CD8-positive, alpha-beta memory T cell (primary cell): ENCODE results near the gene TAS2R8. TPM values are rescaled to one million over a fixed set of nuclear protein-coding genes. Genes with fewer than 3 reads are reported as not detected.

Experiments
- CTCF ChIA-PET: fragments of 350-600 bp; sonication (Branson Sonifier 250); formaldehyde crosslinking; loops from one replicate; lab custom pipeline; 2021; ENCODE audit warnings: antibody characterized with exemption; lab: Charles Lee
- POLR2A ChIA-PET: fragments of 350-600 bp; sonication (Branson Sonifier 250); formaldehyde crosslinking; loops from one replicate; lab custom pipeline; 2021; ENCODE audit warnings: antibody characterized with exemption; lab: Charles Lee
- DNase-seq, 5 donors: peaks; one replicate each; pipeline versions ENCODE4 v3.0.0 to v3.0.0-alpha.2; 2020 to 2022; ENCODE audit warnings: mixed read lengths in 1 of 5
- H3K27ac ChIP-seq: one replicate; pipeline ENCODE4 v1.7.0; 2013; ENCODE audit warnings: low read depth, mild to moderate bottlenecking, low read length, moderate library complexity
- H3K27me3 ChIP-seq: 2 replicates; pipeline ENCODE4 v1.7.0; 2013; ENCODE audit warnings: low read length, mild to moderate bottlenecking; ENCODE audit not compliant: insufficient read depth, poor library complexity, severe bottlenecking
- H3K36me3 ChIP-seq: 2 replicates; pipeline ENCODE4 v1.7.0; 2013; ENCODE audit warnings: mild to moderate bottlenecking, low read length, moderate library complexity; ENCODE audit not compliant: insufficient read depth
- H3K4me1 ChIP-seq: 2 replicates; pipeline ENCODE4 v1.7.0; 2013; ENCODE audit warnings: mild to moderate bottlenecking, low read length, moderate library complexity; ENCODE audit not compliant: insufficient read depth
- H3K4me3 ChIP-seq: 2 replicates; pipeline ENCODE4 v1.7.0; 2013; ENCODE audit warnings: mild to moderate bottlenecking, low read length
- H3K9me3 ChIP-seq: 2 replicates; pipeline ENCODE4 v1.7.0; 2013; ENCODE audit warnings: mild to moderate bottlenecking, low read length
- H3K27ac Mint-ChIP-seq, 8 donors: one replicate each; pipeline ENCODE4 v1.8.0; 2020 to 2021; ENCODE audit warnings: mixed read lengths in 8 of 8, mild to moderate bottlenecking in 6 of 8, inconsistent platforms in 3 of 8, moderate library complexity in 3 of 8
- H3K27me3 Mint-ChIP-seq, 2 donors: one replicate each; pipeline ENCODE4 v1.8.0; 2020 to 2021; ENCODE audit warnings: mixed read lengths in 2 of 2, mild to moderate bottlenecking in 1 of 2, moderate library complexity in 1 of 2
- H3K36me3 Mint-ChIP-seq, 3 donors: one replicate each; pipeline ENCODE4 v1.8.0; 2020 to 2021; ENCODE audit warnings: mixed read lengths in 3 of 3, inconsistent platforms in 1 of 3, mild to moderate bottlenecking in 1 of 3
- H3K4me1 Mint-ChIP-seq, 3 donors: one replicate each; pipeline ENCODE4 v1.8.0; 2020 to 2021; ENCODE audit warnings: mixed read lengths in 3 of 3, inconsistent platforms in 1 of 3, mild to moderate bottlenecking in 1 of 3
- H3K4me3 Mint-ChIP-seq, 7 donors: one replicate each; pipeline ENCODE4 v1.8.0; 2020 to 2021; ENCODE audit warnings: mixed read lengths in 7 of 7, mild to moderate bottlenecking in 6 of 7, moderate library complexity in 4 of 7, inconsistent platforms in 2 of 7
- H3K9me3 Mint-ChIP-seq, 5 donors: one replicate each; pipeline ENCODE4 v1.8.0; 2020 to 2022; ENCODE audit warnings: mixed read lengths in 5 of 5, mild to moderate bottlenecking in 3 of 5, moderate library complexity in 2 of 5, inconsistent platforms in 1 of 5
- polyA plus RNA-seq: library from polyadenylated mRNA; unstranded; fragments of 300-500 nt; fragmentation: Illumina TruSeq; gene quantifications from one replicate; pipeline ENCODE4 v1.2.3, GENCODE V29; 2021
- total RNA-seq, 2 experiments: library from RNA; stranded (reverse); gene quantifications; one replicate each; pipeline ENCODE4 v1.2.3, GENCODE V29; 2021

TAS2R8 gene
- total and polyA plus RNA-seq, 3 experiments from 2014 or later = not detected

DNA sequence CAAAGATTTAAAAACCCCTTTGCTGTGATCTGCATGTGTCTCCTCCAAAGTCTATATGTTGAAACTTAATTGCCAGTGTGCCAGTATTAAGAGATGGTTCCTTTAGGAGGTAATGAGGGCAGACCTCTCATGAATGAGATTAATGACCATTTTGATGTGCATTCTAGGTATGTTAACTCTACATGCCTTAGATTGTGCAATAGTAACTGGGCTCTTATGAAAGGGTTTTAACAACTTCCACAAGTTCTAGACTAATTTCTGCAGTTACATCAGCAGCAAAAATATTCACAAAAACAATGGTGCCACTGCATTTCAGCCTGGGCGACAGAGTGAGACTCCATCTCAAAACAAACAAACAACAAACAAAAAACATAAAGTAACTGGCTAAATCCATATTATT is 22.9 kb upstream of the TAS2R8 start:
- H3K27ac Mint-ChIP-seq = no peak overlapping the region
- Histone ChIP-seq H3K9me3 (no peaks in the 10 kb centered on the region), H3K27me3 (no peaks in the 10 kb centered on the region), H3K4me3 (no peak overlapping the region), H3K27ac (no peak overlapping the region), H3K4me1 (no peaks in the 10 kb centered on the region), H3K36me3 (no peaks in the 10 kb centered on the region)
- H3K9me3 Mint-ChIP-seq = no peaks in the 10 kb centered on the region
- H3K27me3 Mint-ChIP-seq = no peaks in the 10 kb centered on the region
- no peak for DNase-seq
- H3K4me3 Mint-ChIP-seq = no peak overlapping the region
- no peaks in the 10 kb centered on the region for H3K4me1 Mint-ChIP-seq
- no peaks in the 10 kb centered on the region for H3K36me3 Mint-ChIP-seq
- POLR2A ChIA-PET = no interaction called here
- CTCF ChIA-PET = no interaction called here

GRCh38 chr12:10826258-10826657 is 19.2 kb upstream of the TAS2R8 start, which contains the start of gene TAS2R10:
TAS2R10 (minus strand) TSS chr12:10826358; CDS start chr12:10826269, 89 bp downstream.
- Mint-ChIP-seq H3K27me3 (no peaks in the 10 kb centered on the region), H3K4me1 (no peaks in the 10 kb centered on the region), H3K4me3 (no peak within 1 kb of the TSS), H3K9me3 (no peaks in the 10 kb centered on the region), H3K27ac (no peak within 1 kb of the TSS), H3K36me3 (no peaks in the 10 kb centered on the region)
- Histone ChIP-seq H3K4me1 (no peaks in the 10 kb centered on the region), H3K27ac (no peak within 1 kb of the TSS), H3K4me3 (no peak within 1 kb of the TSS), H3K36me3 (no peaks in the 10 kb centered on the region), H3K9me3 (no peaks in the 10 kb centered on the region), H3K27me3 (no peaks in the 10 kb centered on the region)
- ChIA-PET CTCF (no interaction called here), POLR2A (no interaction called here)
- no peak for DNase-seq

- Histone ChIP-seq H3K36me3 (no peaks in the 10 kb centered on the region), H3K27me3 (no peaks in the 10 kb centered on the region), H3K27ac (no peak overlapping the region), H3K9me3 (no peaks in the 10 kb centered on the region), H3K4me1 (no peaks in the 10 kb centered on the region), H3K4me3 (no peak overlapping the region)
- ChIA-PET POLR2A (no interaction called here), CTCF (no interaction called here)
- Mint-ChIP-seq H3K9me3 (no peaks in the 10 kb centered on the region), H3K27me3 (no peaks in the 10 kb centered on the region), H3K27ac (no peak overlapping the region), H3K4me3 (no peak overlapping the region), H3K36me3 (no peaks in the 10 kb centered on the region), H3K4me1 (no peaks in the 10 kb centered on the region)
- no peak for DNase-seq
These were observed 17.9 kb upstream of the TAS2R8 start for GRCh38 chr12:10824957-10825356.

- Histone ChIP-seq H3K36me3 (no peaks in the 10 kb centered on the region), H3K9me3 (no peaks in the 10 kb centered on the region), H3K4me3 (no peak overlapping the region), H3K27ac (no peak overlapping the region), H3K27me3 (no peaks in the 10 kb centered on the region), H3K4me1 (no peaks in the 10 kb centered on the region)
- no peaks in the 10 kb centered on the region for H3K9me3 Mint-ChIP-seq
- ChIA-PET POLR2A (no interaction called here), CTCF (no interaction called here)
- peaks cover 15 to 54% of the 10 kb centered on the region in 2 donors for H3K27me3 Mint-ChIP-seq
- no peak overlapping the region for H3K4me3 Mint-ChIP-seq
- no peaks in the 10 kb centered on the region for H3K4me1 Mint-ChIP-seq
- no peak overlapping the region for H3K27ac Mint-ChIP-seq
- no peaks in the 10 kb centered on the region for H3K36me3 Mint-ChIP-seq
- DNase-seq = no peak
These were observed 4.9 kb upstream of the TAS2R8 start for GRCh38 chr12:10811883-10812536.

- Histone ChIP-seq H3K36me3 (no peaks in the 10 kb centered on the region), H3K27me3 (no peaks in the 10 kb centered on the region), H3K27ac (no peak within 1 kb of the TSS), H3K4me3 (no peak within 1 kb of the TSS), H3K9me3 (no peaks in the 10 kb centered on the region), H3K4me1 (no peaks in the 10 kb centered on the region)
- H3K27ac Mint-ChIP-seq = no peak within 1 kb of the TSS
- no peaks in the 10 kb centered on the region for H3K4me1 Mint-ChIP-seq
- H3K4me3 Mint-ChIP-seq = no peak within 1 kb of the TSS
- ChIA-PET CTCF (no interaction called here), POLR2A (interaction anchor here (0.6 kb wide), 1 partner anchor 395 kb away, joined by 3 read pairs; no protein-coding TSS in a partner anchor)
- no peaks in the 10 kb centered on the region for H3K9me3 Mint-ChIP-seq
- DNase-seq = no peak
- H3K27me3 Mint-ChIP-seq = peaks cover 17 to 67% of the 10 kb centered on the region in 2 donors
- H3K36me3 Mint-ChIP-seq = no peaks in the 10 kb centered on the region
These were observed 3.0 kb upstream of the TAS2R8 start, which contains the start of gene TAS2R9 for GRCh38 chr12:10810068-10810467. TAS2R9 (minus strand) TSS chr12:10810168; CDS start chr12:10810075, 93 bp downstream.

DNA sequence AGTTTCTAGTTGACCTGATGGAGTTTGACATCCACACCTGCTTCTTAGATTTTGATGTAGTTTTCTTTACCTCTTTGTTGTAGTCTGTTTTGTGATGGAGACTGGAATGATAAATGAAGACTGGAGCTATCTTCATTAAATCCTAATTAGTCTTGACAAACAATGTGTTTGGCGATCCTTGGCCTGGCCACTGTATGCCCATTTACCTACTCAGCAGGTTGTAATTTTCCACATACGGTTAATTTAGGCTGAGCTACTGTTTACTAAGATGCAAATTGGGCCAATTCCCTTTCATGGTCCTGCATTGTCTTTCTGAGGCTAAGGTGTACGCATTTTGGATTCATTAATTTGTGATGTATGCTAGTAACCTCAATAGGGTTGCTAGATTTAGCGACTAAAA is 4.5 kb downstream of the TAS2R8 start, which contains the start of gene TAS2R7:
TSS of gene TAS2R7 (minus strand) at position 41 of the 400 bp plus-strand sequence. CDS start 57 bp downstream, outside the sequence.
- H3K27ac Mint-ChIP-seq = no peak within 1 kb of the TSS
- no peak for DNase-seq
- Histone ChIP-seq H3K27me3 (no peaks in the 10 kb centered on the region), H3K27ac (no peak within 1 kb of the TSS), H3K4me1 (no peaks in the 10 kb centered on the region), H3K4me3 (no peak within 1 kb of the TSS), H3K9me3 (no peaks in the 10 kb centered on the region), H3K36me3 (no peaks in the 10 kb centered on the region)
- H3K9me3 Mint-ChIP-seq = no peaks in the 10 kb centered on the region
- H3K36me3 Mint-ChIP-seq = peaks cover 0 to 3% (median 0%) of the 10 kb centered on the region in 3 donors
- H3K4me1 Mint-ChIP-seq = no peaks in the 10 kb centered on the region
- CTCF ChIA-PET = interaction anchor here (0.6 kb wide), 1 partner anchor 107 kb away, joined by 4 read pairs; no protein-coding TSS in a partner anchor
- no peak within 1 kb of the TSS for H3K4me3 Mint-ChIP-seq
- POLR2A ChIA-PET = no interaction called here
- H3K27me3 Mint-ChIP-seq = peaks cover 22 to 58% of the 10 kb centered on the region in 2 donors

DNA sequence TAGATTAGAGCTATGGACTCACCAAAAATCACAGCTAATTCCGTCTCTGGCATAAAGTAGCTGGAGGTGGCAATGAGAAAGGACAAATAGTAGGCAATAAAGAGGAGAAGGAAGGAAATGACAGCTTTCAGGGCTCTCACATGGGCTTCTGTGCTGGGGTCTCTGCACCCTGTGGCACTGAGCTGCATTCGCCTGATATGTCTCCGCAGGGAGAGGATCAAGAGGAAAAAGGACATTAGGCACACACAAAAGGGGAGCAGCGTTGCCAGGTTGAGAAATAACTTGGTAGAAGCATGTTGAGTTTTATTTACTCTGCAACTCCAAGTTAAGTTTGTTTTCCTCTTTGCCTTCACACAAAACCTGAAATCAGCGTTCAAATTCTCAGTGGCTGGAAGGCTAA is 5.3 kb downstream of the TAS2R8 start:
- no peak overlapping the region for H3K27ac ChIP-seq
- POLR2A ChIA-PET = no interaction called here
- no peak overlapping the region for H3K4me3 Mint-ChIP-seq
- H3K4me3 ChIP-seq = no peak overlapping the region
- H3K27me3 ChIP-seq = no peaks in the 10 kb centered on the region
- no peaks in the 10 kb centered on the region for H3K9me3 ChIP-seq
- no peak for DNase-seq
- H3K4me1 ChIP-seq = no peaks in the 10 kb centered on the region
- no peak overlapping the region for H3K27ac Mint-ChIP-seq
- H3K36me3 ChIP-seq = no peaks in the 10 kb centered on the region
- CTCF ChIA-PET = no interaction called here
- H3K27me3 Mint-ChIP-seq = peaks cover 23 to 62% of the 10 kb centered on the region in 2 donors
- H3K9me3 Mint-ChIP-seq = peaks cover 0 to 2% (median 0%) of the 10 kb centered on the region in 5 donors
- peaks cover 0 to 3% (median 0%) of the 10 kb centered on the region in 3 donors for H3K36me3 Mint-ChIP-seq
- H3K4me1 Mint-ChIP-seq = no peaks in the 10 kb centered on the region

GRCh38 chr12:10794222-10794621 is 12.9 kb downstream of the TAS2R8 start:
- no peaks in the 10 kb centered on the region for H3K9me3 ChIP-seq
- no peak overlapping the region for H3K4me3 ChIP-seq
- Mint-ChIP-seq H3K27me3 (peaks cover 8 to 33% of the 10 kb centered on the region in 2 donors), H3K9me3 (peaks cover 0 to 2% (median 0%) of the 10 kb centered on the region in 5 donors), H3K27ac (no peak overlapping the region), H3K4me1 (no peaks in the 10 kb centered on the region), H3K36me3 (no peaks in the 10 kb centered on the region), H3K4me3 (no peak overlapping the region)
- H3K27ac ChIP-seq = no peak overlapping the region
- no peaks in the 10 kb centered on the region for H3K36me3 ChIP-seq
- POLR2A ChIA-PET = no interaction called here
- H3K27me3 ChIP-seq = no peaks in the 10 kb centered on the region
- H3K4me1 ChIP-seq = no peaks in the 10 kb centered on the region
- CTCF ChIA-PET = no interaction called here
- no peak for DNase-seq
